Stimulated activated CD4-positive, alpha-beta T cell treated with anti-CD3 and anti-CD28 coated beads, TNF-alpha, amount 100 ng/mL, for 1 hour (primary cell): Measurements from ENCODE around the gene PTX3.

Source experiments
- DNase-seq, 3 donors: peaks; one replicate each; pipeline ENCODE4 v3.0.0-alpha.2; 2020; ENCODE audit warnings: low read depth in 3 of 3, low spot score in 1 of 3

The PTX3 gene

GRCh38 chr3:157436583-157437291 is at the start of gene PTX3:
Gene PTX3, plus strand, starts transcription at chr3:157436850. Its CDS starts 84 bp downstream, at chr3:157436934.
- DNase-seq: no peak

- DNase-seq: no peak
These were observed 48.8 kb upstream of the PTX3 start for GRCh38 chr3:157387708-157388435.

GRCh38 chr3:157388976-157389375 is 47.7 kb upstream of the PTX3 start:
- DNase-seq: no peak

- no peak for DNase-seq
These were observed 45.7 kb upstream of the PTX3 start for GRCh38 chr3:157390713-157391515.

GRCh38 chr3:157392104-157392503 is 44.5 kb upstream of the PTX3 start:
- no peak for DNase-seq

GRCh38 chr3:157393113-157393512 is 43.5 kb upstream of the PTX3 start:
- no peak for DNase-seq

GRCh38 chr3:157394411-157394810 is 42.2 kb upstream of the PTX3 start:
- DNase-seq: no peak

GRCh38 chr3:157398598-157398997 is 38.1 kb upstream of the PTX3 start:
- DNase-seq: no peak

- no peak for DNase-seq
These were observed 32.3 kb upstream of the PTX3 start for GRCh38 chr3:157404381-157404780.

- no peak for DNase-seq
These were observed 31.2 kb upstream of the PTX3 start for GRCh38 chr3:157405457-157405856.

- DNase-seq: no peak
These were observed 30.3 kb upstream of the PTX3 start for GRCh38 chr3:157406394-157406793.

GRCh38 chr3:157407769-157408168 is 28.9 kb upstream of the PTX3 start:
- no peak for DNase-seq

GRCh38 chr3:157408499-157409149 is 28.0 kb upstream of the PTX3 start:
- no peak for DNase-seq

GRCh38 chr3:157409516-157409915 is 27.1 kb upstream of the PTX3 start:
- DNase-seq: no peak

- no peak for DNase-seq
These were observed 25.7 kb upstream of the PTX3 start for GRCh38 chr3:157410945-157411344.

- DNase-seq: no peak
These were observed 24.3 kb upstream of the PTX3 start for GRCh38 chr3:157412323-157412855.

- no peak for DNase-seq
These were observed 21.8 kb upstream of the PTX3 start for GRCh38 chr3:157414861-157415260.

GRCh38 chr3:157416347-157417087 is 20.1 kb upstream of the PTX3 start:
- no peak for DNase-seq

GRCh38 chr3:157417247-157417646 is 19.4 kb upstream of the PTX3 start:
- DNase-seq: no peak

- DNase-seq: no peak
These were observed 18.5 kb upstream of the PTX3 start for GRCh38 chr3:157418104-157418503.
